ENCODE results near the gene MAPK11.

Gene MAPK11

GRCh38 chr22:50268655-50269113 lies 1.5 kb downstream of the MAPK11 start:
- H2BK120ac ChIP-seq (ENCODE audit: low read depth, low read length), result no peak overlapping the region
- no peak overlapping the region for H3K4me2 ChIP-seq (ENCODE audit: low read length, poor library complexity, severe bottlenecking)
- H2BK15ac ChIP-seq (ENCODE audit: low read depth, poor library complexity, severe bottlenecking), result no peak overlapping the region
- no peak overlapping the region for H4K91ac ChIP-seq (ENCODE audit: low read length)
- no peak overlapping the region for H3K9ac ChIP-seq (ENCODE audit: low read length)
- no peak overlapping the region for H2BK12ac ChIP-seq (ENCODE audit: low read length in 2 of 2)
- H3K27ac ChIP-seq (ENCODE audit: low read length, poor library complexity, severe bottlenecking), result no peak overlapping the region
- H3K4me3 ChIP-seq (ENCODE audit: insufficient read depth in 1 of 2, low read depth in 1 of 2, low read length in 2 of 2), result no peak overlapping the region
- H3K18ac ChIP-seq (ENCODE audit: low read depth in 1 of 2, low read length in 2 of 2), result no peak overlapping the region
- no peak overlapping the region for H2AFZ ChIP-seq (ENCODE audit: low read depth, low read length)
- 98% methylated on average over 9 of the region's 9 CpGs for WGBS
- no peak for DNase-seq
- no peak overlapping the region for H2AK5ac ChIP-seq (ENCODE audit: low read length, severe bottlenecking)
- H3K4ac ChIP-seq (ENCODE audit: low read depth in 1 of 2, low read length in 2 of 2), result no peak overlapping the region
- no peak overlapping the region for H4K8ac ChIP-seq (ENCODE audit: low read length)
- H3K4me1 ChIP-seq (ENCODE audit: control insufficient read depth, insufficient read depth, low read depth, low read length), result peaks cover 39% of the 10 kb centered on the region
- no peaks in the 10 kb centered on the region for H3K79me1 ChIP-seq (replicated peaks; ENCODE audit: low read length, poor library complexity, severe bottlenecking)
- H3K9me3 ChIP-seq (ENCODE audit: control insufficient read depth, low read length), result no peaks in the 10 kb centered on the region
- no peak overlapping the region for H3K14ac ChIP-seq (ENCODE audit: low read length in 2 of 2)
- H3K27me3 ChIP-seq (ENCODE audit: control insufficient read depth in 1 of 2, insufficient read depth in 1 of 2, low read length in 2 of 2), result peaks cover 0 to 17% of the 10 kb centered on the region in 2 experiments
- H3K36me3 ChIP-seq (ENCODE audit: control insufficient read depth in 1 of 2, insufficient read depth in 2 of 2, low read depth in 1 of 2, low read length in 2 of 2), result peaks cover 5 to 29% of the 10 kb centered on the region in 2 experiments
- no peak overlapping the region for H3K23ac ChIP-seq (ENCODE audit: low read length in 2 of 2)
- no peak overlapping the region for H2BK5ac ChIP-seq (ENCODE audit: low read depth, low read length, poor library complexity, severe bottlenecking)

DNA sequence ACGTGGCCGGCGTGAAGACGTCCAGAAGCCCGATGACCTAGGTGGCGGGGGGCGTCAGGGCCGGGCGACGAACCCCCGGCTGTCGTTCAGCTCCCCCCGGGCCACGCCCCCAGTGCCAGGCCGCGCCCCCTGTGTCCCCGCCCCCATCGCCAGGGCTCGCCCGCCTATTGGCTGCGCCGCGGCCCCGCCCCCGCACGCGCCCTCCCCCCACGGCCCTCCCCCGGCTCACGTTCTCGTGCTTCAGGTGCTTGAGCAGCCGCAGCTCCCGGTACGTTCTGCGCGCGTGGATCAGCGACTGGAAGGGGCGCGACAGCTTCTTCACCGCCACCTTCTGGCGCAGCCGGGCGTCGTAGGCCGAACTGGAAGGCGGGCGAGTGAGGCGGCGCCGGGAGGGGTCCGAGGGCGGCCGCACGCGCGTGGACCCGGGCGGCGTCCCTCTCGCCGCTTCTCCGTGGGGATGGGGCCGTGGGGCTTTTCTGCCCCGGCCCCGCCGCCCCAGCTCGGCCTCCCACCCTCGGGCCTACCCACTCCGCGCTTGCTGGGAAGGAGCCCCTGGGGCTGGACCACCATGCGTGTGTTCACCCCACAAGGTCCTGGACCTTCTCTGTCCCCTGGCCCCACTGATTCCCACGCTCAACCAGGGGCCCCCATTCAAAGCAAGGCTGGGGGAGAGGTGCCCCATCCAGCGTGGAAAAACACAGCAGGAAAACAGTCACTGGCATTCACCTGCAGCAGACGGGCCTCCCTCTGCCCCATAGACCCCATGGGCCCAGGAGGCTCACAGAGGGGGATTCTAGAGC lies 2.4 kb downstream of the MAPK11 start:
- Histone ChIP-seq H4K8ac (ENCODE audit: low read length) (no peak overlapping the region), H3K36me3 (ENCODE audit: control insufficient read depth in 1 of 2, insufficient read depth in 2 of 2, low read depth in 1 of 2, low read length in 2 of 2) (peaks cover 3 to 26% of the 10 kb centered on the region in 2 experiments), H3K27ac (ENCODE audit: low read length, poor library complexity, severe bottlenecking) (no peak overlapping the region), H3K4me1 (ENCODE audit: control insufficient read depth, insufficient read depth, low read depth, low read length) (peaks cover 44% of the 10 kb centered on the region), H3K27me3 (ENCODE audit: control insufficient read depth in 1 of 2, insufficient read depth in 1 of 2, low read length in 2 of 2) (peaks cover 0 to 17% of the 10 kb centered on the region in 2 experiments), H3K4ac (ENCODE audit: low read depth in 1 of 2, low read length in 2 of 2) (no peak overlapping the region), H3K23ac (ENCODE audit: low read length in 2 of 2) (no peak overlapping the region), H3K14ac (ENCODE audit: low read length in 2 of 2) (no peak overlapping the region), H2AK5ac (ENCODE audit: low read length, severe bottlenecking) (no peak overlapping the region), H2AFZ (ENCODE audit: low read depth, low read length) (no peak overlapping the region), H3K9ac (ENCODE audit: low read length) (no peak overlapping the region), H4K91ac (ENCODE audit: low read length) (no peak overlapping the region), H2BK12ac (ENCODE audit: low read length in 2 of 2) (no peak overlapping the region), H3K4me3 (ENCODE audit: insufficient read depth in 1 of 2, low read depth in 1 of 2, low read length in 2 of 2) (peak overlapping the region in 1 of 2 experiments; percentile 66), H3K9me3 (ENCODE audit: control insufficient read depth, low read length) (no peaks in the 10 kb centered on the region), H2BK15ac (ENCODE audit: low read depth, poor library complexity, severe bottlenecking) (no peak overlapping the region), H3K79me1 (replicated peaks; ENCODE audit: low read length, poor library complexity, severe bottlenecking) (no peaks in the 10 kb centered on the region), H2BK5ac (ENCODE audit: low read depth, low read length, poor library complexity, severe bottlenecking) (no peak overlapping the region), H3K4me2 (ENCODE audit: low read length, poor library complexity, severe bottlenecking) (no peak overlapping the region), H2BK120ac (ENCODE audit: low read depth, low read length) (no peak overlapping the region), H3K18ac (ENCODE audit: low read depth in 1 of 2, low read length in 2 of 2) (no peak overlapping the region)
- WGBS, result 82% methylated on average over 67 of the region's 75 CpGs
- DNase-seq, result no peak

- no peak overlapping the region for H3K18ac ChIP-seq (ENCODE audit: low read depth in 1 of 2, low read length in 2 of 2)
Observed at GRCh38 chr22:50266994-50267393, 3.2 kb downstream of the MAPK11 start.

GRCh38 chr22:50264946-50265669 lies 5.1 kb downstream of the MAPK11 start:
- H4K8ac ChIP-seq (ENCODE audit: low read length), result no peak overlapping the region
- H3K4me2 ChIP-seq (ENCODE audit: low read length, poor library complexity, severe bottlenecking), result no peak overlapping the region
- DNase-seq, result no peak
- 87% methylated on average over 15 of the region's 15 CpGs for WGBS
- no peak overlapping the region for H3K4me3 ChIP-seq (ENCODE audit: insufficient read depth in 1 of 2, low read depth in 1 of 2, low read length in 2 of 2)
- no peak overlapping the region for H3K23ac ChIP-seq (ENCODE audit: low read length in 2 of 2)
- no peak overlapping the region for H3K18ac ChIP-seq (ENCODE audit: low read depth in 1 of 2, low read length in 2 of 2)
- no peak overlapping the region for H2BK12ac ChIP-seq (ENCODE audit: low read length in 2 of 2)
- no peak overlapping the region for H2BK15ac ChIP-seq (ENCODE audit: low read depth, poor library complexity, severe bottlenecking)
- H3K9ac ChIP-seq (ENCODE audit: low read length), result no peak overlapping the region
- peaks cover 0 to 17% of the 10 kb centered on the region in 2 experiments for H3K36me3 ChIP-seq (ENCODE audit: control insufficient read depth in 1 of 2, insufficient read depth in 2 of 2, low read depth in 1 of 2, low read length in 2 of 2)
- H2BK5ac ChIP-seq (ENCODE audit: low read depth, low read length, poor library complexity, severe bottlenecking), result no peak overlapping the region
- peaks cover 3% of the 10 kb centered on the region for H3K79me1 ChIP-seq (replicated peaks; ENCODE audit: low read length, poor library complexity, severe bottlenecking)
- no peak overlapping the region for H2AFZ ChIP-seq (ENCODE audit: low read depth, low read length)
- H3K27ac ChIP-seq (ENCODE audit: low read length, poor library complexity, severe bottlenecking), result no peak overlapping the region
- no peak overlapping the region for H3K4ac ChIP-seq (ENCODE audit: low read depth in 1 of 2, low read length in 2 of 2)
- H3K27me3 ChIP-seq (ENCODE audit: control insufficient read depth in 1 of 2, insufficient read depth in 1 of 2, low read length in 2 of 2), result peaks cover 0 to 22% of the 10 kb centered on the region in 2 experiments
- H3K9me3 ChIP-seq (ENCODE audit: control insufficient read depth, low read length), result no peaks in the 10 kb centered on the region
- no peak overlapping the region for H4K91ac ChIP-seq (ENCODE audit: low read length)
- H3K14ac ChIP-seq (ENCODE audit: low read length in 2 of 2), result no peak overlapping the region
- H2AK5ac ChIP-seq (ENCODE audit: low read length, severe bottlenecking), result no peak overlapping the region
- H2BK120ac ChIP-seq (ENCODE audit: low read depth, low read length), result no peak overlapping the region
- peaks cover 35% of the 10 kb centered on the region for H3K4me1 ChIP-seq (ENCODE audit: control insufficient read depth, insufficient read depth, low read depth, low read length)

More at GRCh38 chr22:50266994-50267393, 3.2 kb downstream of the MAPK11 start:
- H3K27ac ChIP-seq (ENCODE audit: low read length, poor library complexity, severe bottlenecking), result no peak overlapping the region
- H3K9me3 ChIP-seq (ENCODE audit: control insufficient read depth, low read length), result no peaks in the 10 kb centered on the region
- H4K8ac ChIP-seq (ENCODE audit: low read length), result no peak overlapping the region
- no peaks in the 10 kb centered on the region for H3K79me1 ChIP-seq (replicated peaks; ENCODE audit: low read length, poor library complexity, severe bottlenecking)
- WGBS, result 96% methylated on average over 34 of the region's 37 CpGs
- no peak overlapping the region for H2BK15ac ChIP-seq (ENCODE audit: low read depth, poor library complexity, severe bottlenecking)
- H3K23ac ChIP-seq (ENCODE audit: low read length in 2 of 2), result no peak overlapping the region
- H3K27me3 ChIP-seq (ENCODE audit: control insufficient read depth in 1 of 2, insufficient read depth in 1 of 2, low read length in 2 of 2), result peaks cover 0 to 22% of the 10 kb centered on the region in 2 experiments
- H3K14ac ChIP-seq (ENCODE audit: low read length in 2 of 2), result no peak overlapping the region
- no peak overlapping the region for H2AK5ac ChIP-seq (ENCODE audit: low read length, severe bottlenecking)
- H2BK120ac ChIP-seq (ENCODE audit: low read depth, low read length), result no peak overlapping the region
- no peak overlapping the region for H3K4me2 ChIP-seq (ENCODE audit: low read length, poor library complexity, severe bottlenecking)
- no peak overlapping the region for H2BK12ac ChIP-seq (ENCODE audit: low read length in 2 of 2)
- H2BK5ac ChIP-seq (ENCODE audit: low read depth, low read length, poor library complexity, severe bottlenecking), result no peak overlapping the region
- no peak for DNase-seq
- no peak overlapping the region for H3K9ac ChIP-seq (ENCODE audit: low read length)
- no peak overlapping the region for H2AFZ ChIP-seq (ENCODE audit: low read depth, low read length)
- H3K4ac ChIP-seq (ENCODE audit: low read depth in 1 of 2, low read length in 2 of 2), result no peak overlapping the region
- H3K4me3 ChIP-seq (ENCODE audit: insufficient read depth in 1 of 2, low read depth in 1 of 2, low read length in 2 of 2), result peak overlapping the region in 1 of 2 experiments; percentile 47
- peaks cover 44% of the 10 kb centered on the region for H3K4me1 ChIP-seq (ENCODE audit: control insufficient read depth, insufficient read depth, low read depth, low read length)
- H4K91ac ChIP-seq (ENCODE audit: low read length), result no peak overlapping the region
- peaks cover 0 to 18% of the 10 kb centered on the region in 2 experiments for H3K36me3 ChIP-seq (ENCODE audit: control insufficient read depth in 1 of 2, insufficient read depth in 2 of 2, low read depth in 1 of 2, low read length in 2 of 2)
